ENCODE measurements around the gene NUMA1.

NUMA1 gene

DNA sequence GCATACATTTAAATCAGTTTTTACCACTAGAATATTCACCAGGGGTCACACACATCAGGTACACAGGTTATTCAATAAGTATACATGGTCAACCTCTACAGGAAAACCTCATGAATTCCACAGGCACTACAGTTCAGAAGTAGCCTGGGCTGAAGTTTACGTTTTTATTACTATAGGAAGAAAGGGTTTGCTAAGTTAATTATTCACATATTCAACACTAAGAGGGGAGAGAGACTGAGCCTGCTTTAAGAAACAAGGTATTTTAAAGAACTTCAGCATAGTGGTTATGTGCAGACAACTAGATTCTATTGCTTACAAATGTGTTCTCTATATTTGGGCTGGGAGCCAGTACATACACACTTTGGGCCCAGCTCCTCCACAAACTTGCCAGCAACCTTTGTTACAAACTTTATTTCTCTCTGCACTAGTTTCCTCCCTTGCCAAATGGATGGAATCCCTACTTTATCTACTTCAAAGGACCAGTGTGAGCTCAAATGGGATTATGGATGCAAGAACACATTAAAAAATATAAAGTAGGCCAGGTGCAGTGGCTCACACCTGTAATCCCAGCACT, 49.8 kb downstream of the NUMA1 start:
- in situ Hi-C loops (cut with MboI; ENCODE audit: low sequenced_read_pairs): loop anchor here (25.0 kb wide), 1 partner anchor 407 kb away; the partner anchor contains the start of gene CLPB

- in situ Hi-C loops (cut with MboI; ENCODE audit: low sequenced_read_pairs): loop anchor here (25.0 kb wide), 1 partner anchor 411 kb away; the partner anchor contains the start of gene CLPB
Measured at GRCh38 chr11:72026090-72026489, 54.3 kb downstream of the NUMA1 start.

DNA sequence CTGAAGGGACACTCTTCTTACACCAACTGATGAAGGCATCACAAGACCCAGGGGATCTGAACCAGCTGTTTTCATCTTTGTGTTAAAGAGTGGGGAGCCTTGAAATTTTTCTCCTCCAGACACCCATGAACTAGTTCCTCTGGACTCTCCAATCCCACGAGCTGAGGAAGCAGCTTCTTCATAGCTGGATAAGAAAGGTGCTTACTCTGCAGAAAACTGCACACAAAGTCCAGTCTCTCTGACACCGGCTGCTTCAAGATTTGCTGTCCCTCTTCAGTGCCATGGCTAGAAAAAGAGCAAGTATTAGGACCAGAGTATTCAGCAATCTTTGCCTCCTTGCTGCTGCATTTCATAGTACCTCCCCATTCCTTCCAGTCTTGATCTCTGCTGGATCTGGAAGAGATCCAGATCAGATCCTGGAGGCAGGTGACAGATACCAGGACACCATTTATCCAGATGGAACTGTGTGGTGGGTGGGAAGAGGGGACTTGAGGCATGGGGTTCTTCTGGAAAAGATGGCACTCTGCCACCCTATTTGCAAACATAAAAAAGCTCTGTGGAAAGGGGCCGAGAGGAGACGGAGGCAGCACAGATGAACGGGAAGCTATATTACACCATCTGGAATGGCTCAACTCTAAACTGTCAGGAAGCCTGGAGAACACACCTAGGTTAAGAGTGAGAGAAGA, 56.1 kb downstream of the NUMA1 start:
- in situ Hi-C loops (cut with MboI; ENCODE audit: low sequenced_read_pairs): no loop called here

- in situ Hi-C loops (cut with MboI; ENCODE audit: low sequenced_read_pairs): no loop called here
Measured at GRCh38 chr11:72023335-72023734, 57.0 kb downstream of the NUMA1 start.

DNA sequence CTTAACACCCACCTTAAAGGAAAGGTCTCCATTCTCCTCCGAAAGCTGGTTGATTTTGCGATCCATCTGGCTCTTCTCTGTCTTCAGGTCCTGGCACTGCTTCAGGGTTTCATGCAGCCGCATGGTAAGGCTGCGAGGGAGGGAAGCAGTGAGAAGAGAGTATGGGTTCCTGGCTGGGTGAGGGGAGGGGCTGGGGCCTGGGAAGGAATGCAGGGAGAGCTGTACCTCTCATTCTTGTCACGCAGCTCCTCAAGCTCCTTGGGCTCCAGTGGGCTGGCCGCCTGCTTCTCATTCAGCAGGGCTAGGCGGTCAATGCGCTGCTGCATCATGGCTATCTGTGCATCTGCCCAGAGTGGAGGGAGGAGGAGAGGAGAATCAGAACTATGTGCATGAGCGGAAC, 62.2 kb downstream of the NUMA1 start:
- in situ Hi-C loops (cut with MboI; ENCODE audit: low sequenced_read_pairs): no loop called here

DNA sequence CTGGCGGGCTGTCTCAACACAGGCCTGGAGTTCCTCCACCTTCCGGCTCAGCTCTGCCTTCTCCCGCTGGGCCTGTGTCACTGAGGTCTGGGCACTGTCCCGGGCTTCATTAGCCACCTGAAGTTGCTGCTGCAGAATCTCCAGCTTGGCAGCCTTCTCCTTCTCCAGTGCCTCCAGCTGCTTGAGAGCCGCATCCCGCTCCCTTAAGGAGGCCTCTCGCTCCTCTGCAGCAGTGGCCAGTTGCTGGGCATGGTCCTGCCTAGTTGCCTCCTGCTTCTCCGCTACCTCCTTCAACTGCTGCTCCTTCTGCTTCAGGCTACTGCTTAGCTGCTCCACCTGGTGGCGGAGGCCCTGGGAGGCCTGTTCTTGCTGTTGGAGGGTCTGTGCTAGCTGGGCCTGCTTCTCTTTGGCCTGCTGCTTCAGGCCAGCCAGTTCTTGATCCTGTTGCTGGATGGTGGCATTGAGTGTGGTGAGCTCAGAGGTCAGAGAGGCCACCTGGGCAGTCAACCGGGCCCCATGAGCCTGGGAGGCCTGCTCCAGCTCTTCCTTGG, 64.8 kb downstream of the NUMA1 start:
- in situ Hi-C loops (cut with MboI; ENCODE audit: low sequenced_read_pairs): no loop called here

GRCh38 chr11:72014761-72015320, 65.5 kb downstream of the NUMA1 start:
- in situ Hi-C loops (cut with MboI; ENCODE audit: low sequenced_read_pairs): no loop called here

- in situ Hi-C loops (cut with MboI; ENCODE audit: low sequenced_read_pairs): no loop called here
Measured at GRCh38 chr11:72013765-72014711, 66.3 kb downstream of the NUMA1 start.

GRCh38 chr11:72012897-72013721, 67.2 kb downstream of the NUMA1 start:
- in situ Hi-C loops (cut with MboI; ENCODE audit: low sequenced_read_pairs): no loop called here

DNA sequence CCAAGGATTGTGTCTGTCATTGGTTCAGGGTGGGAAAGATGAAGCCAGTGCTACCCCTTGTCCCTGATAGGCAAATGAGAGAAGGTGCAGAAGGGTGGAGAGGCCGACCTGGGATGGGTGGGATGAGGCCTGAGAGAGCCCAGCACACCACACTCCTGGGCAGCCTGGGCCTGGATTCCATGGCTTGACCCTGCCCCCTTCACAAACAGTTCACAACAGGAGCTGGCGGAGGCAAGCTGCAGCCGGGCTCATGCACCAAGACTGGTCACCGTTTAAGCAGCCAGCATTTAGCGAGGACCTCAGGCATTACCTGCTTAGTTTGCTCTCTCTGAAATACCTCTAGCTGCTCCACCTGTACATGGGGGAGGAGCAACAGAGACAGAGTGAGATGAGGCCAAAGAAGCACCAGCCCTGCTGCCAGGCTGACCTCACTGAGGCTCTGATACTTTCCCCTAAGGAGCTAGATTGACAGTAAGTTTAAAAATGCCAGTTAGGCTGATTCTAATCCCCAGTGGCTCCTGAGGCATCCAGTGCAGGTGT, 68.2 kb downstream of the NUMA1 start:
- in situ Hi-C loops (cut with MboI; ENCODE audit: low sequenced_read_pairs): no loop called here

DNA sequence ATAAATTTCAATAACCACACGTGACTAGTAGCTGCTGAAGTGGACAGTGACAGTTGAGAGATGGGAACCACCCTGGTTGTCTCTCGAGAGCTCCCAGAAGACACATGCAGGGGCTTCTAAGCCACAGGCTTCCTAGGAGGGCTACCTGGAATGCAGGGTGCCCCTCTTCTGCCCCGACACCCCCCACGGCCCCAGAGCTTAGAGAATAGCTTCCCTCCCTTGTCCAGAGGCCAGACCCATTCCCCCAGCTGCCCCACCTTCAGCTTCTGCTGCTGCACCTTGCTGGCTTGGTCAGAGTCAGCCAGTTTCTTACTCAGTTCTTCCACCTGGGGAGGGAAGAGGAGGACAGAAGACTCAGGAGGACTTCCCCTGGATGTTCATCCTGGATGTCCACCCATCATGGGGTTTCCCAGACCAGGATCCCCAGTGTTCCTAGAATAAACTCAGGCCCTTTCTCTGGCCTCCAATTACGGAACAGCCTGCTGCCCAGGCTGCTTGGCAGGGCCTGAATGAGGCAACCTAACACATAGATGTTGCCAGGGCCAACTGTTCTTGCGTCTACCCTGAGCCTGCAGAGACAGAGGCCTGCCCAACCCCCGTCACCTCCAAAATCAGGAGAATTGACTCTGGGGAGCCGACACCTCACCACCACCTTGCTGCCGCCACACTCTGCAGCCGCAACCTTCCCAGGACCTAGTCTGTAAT, 69.7 kb downstream of the NUMA1 start:
- in situ Hi-C loops (cut with MboI; ENCODE audit: low sequenced_read_pairs): no loop called here

GRCh38 chr11:72009156-72009555, 71.2 kb downstream of the NUMA1 start:
- in situ Hi-C loops (cut with MboI; ENCODE audit: low sequenced_read_pairs): no loop called here

DNA sequence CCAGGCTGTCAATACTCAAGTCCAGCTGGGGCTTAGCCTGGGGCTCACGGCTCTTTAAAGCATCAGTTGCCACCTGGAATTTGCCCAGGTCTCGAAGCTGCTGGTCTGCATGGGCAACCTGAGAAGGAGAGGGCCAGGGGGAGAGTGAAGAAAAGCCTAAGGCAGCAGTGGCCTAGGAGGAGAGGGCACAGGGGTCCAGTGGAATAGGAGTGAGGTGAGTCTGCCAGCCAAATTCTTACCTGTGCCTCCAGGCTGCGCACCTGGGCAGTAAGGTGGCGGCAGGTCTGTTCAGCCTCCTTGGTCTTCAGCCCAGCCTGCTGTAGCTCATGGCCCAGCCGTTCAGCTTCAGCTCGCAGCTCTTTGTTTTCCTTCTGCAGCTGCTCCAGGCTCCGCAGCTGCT, 71.6 kb downstream of the NUMA1 start:
- in situ Hi-C loops (cut with MboI; ENCODE audit: low sequenced_read_pairs): no loop called here

- in situ Hi-C loops (cut with MboI; ENCODE audit: low sequenced_read_pairs): no loop called here
Measured at GRCh38 chr11:72007587-72007986, 72.8 kb downstream of the NUMA1 start.

DNA sequence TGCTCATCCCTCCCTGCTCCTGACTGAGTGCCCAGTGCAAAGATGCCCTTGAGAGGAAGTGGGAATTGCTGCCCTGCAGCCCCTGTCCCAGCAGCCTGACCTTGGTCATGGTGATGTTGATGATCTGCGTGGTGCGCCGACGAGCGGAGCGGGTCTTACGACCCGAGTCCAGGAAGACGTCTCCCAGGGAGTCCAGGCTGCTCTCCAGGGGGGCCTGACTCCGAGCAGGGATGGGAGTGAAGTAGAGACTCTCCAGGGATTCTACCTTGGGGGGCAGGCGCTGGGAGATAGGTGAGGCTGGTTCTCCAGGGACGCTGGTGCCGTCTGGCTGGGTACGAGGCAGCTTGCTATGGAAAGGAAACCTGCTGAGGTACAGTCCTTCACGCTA, 73.3 kb downstream of the NUMA1 start:
- in situ Hi-C loops (cut with MboI; ENCODE audit: low sequenced_read_pairs): no loop called here

- in situ Hi-C loops (cut with MboI; ENCODE audit: low sequenced_read_pairs): no loop called here
Measured at GRCh38 chr11:72006309-72007088, 73.8 kb downstream of the NUMA1 start.

DNA sequence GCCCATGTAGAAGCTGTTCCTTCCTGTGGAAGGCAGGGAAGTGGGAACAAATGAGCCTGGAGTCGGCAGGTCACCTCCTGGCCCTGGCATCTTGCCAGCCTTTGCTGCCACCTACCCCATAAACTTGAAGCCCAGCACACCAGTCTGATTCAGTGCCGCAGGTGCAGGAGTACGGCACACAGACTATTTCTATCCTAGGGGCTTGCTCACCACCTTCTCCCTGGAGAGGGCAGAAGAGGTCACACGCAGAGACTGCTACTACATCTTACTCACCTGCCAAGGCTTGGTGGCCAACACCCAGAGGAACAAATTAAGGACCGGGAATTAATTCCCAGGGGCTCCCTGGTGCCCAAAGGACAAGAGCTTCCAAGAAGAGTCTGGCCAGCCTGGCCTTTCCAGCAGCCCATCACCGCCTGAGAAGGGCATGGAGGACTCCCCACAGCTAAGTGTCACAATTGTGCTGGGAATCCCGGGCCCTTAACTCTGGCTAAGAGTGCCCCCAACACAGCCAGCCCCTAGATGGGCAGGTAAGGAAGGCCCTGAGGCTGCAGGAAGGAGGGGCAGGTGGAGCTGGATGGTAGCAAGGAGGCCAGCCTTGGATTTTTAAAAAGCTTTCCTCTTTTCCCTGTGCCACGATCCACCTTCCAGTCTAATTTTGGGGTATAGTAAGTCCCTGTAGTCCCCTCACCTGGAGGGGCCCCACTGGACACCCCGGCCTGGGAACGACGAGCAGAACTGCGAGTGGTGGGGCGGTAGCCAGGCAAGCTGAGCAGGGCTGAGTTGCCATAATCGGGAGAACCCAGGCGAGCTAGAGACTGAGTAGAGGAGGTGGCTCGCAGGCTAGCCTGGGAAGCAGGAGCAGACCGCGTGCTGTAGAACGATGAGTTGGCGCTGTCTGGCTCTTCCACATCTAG, 74.7 kb downstream of the NUMA1 start:
- in situ Hi-C loops (cut with MboI; ENCODE audit: low sequenced_read_pairs): no loop called here

Measured in HL-60/S4 treated with phorbol 12-myristate 13-acetate at 8.2 ng/mL for 4 days and 3 days (cell line).